Lower leg skin (tissue), 4 donors: Measurements from ENCODE around the gene WDR4. TPM values are rescaled to one million over a fixed set of nuclear protein-coding genes. Genes with fewer than 3 reads are reported as not detected.
A peak's percentile ranks its signal among the peaks of the same experiment; 100 is the strongest.

ENCODE experiments used
- DNase-seq, 2 donors: peaks; one replicate each; pipeline ENCODE4 v3.0.0-alpha.2; 2019; ENCODE audit warnings: low spot score in 2 of 2
- H3K4me3 ChIP-seq: fragments of 200-600 bp; sonication (generic); 2 replicates; pipeline ENCODE4 v1.5.1; 2017; ENCODE audit warnings: mild to moderate bottlenecking, low read depth; ENCODE audit not compliant: poor library complexity, severe bottlenecking
- POLR2A ChIP-seq, 2 donors: fragments of 450-650 bp; IDR thresholded peaks; one replicate each; pipeline ENCODE4 v1.6.1; 2016 to 2017; ENCODE audit warnings: antibody characterized with exemption in 2 of 2, mild to moderate bottlenecking in 1 of 2, moderate library complexity in 1 of 2
- WGBS, 2 donors: methylation state at CpG; one replicate each; pipeline ENCODE4 v1.1.5; 2018; 5-methylcytosine and 5-hydroxymethylcytosine counted together
- intact Hi-C: fragments of 100-400 bp; cut with DNase I; formaldehyde crosslinking; loops from one replicate; pipeline ENCODE4 v1.15.0; 2023; ENCODE audit warnings: low total_unique reads
- total RNA-seq, 4 donors: library from RNA; depleted of rRNA; stranded (reverse); fragments of >200 nt; gene quantifications; one replicate each; pipeline ENCODE4 v1.1.0, GENCODE V29; 2016
- TF ChIP-seq, protein P1 (sequence below), 3 donors: fragments of 450-650 bp; IDR thresholded peaks; one replicate each; pipeline ENCODE4 v1.5.1; 2016; ENCODE audit warnings: antibody characterized with exemption in 3 of 3, mild to moderate bottlenecking in 3 of 3, moderate library complexity in 2 of 3

Gene WDR4
- total RNA-seq, 4 donors from 2014 or later, result 10.3 to 17.4 (median 12.0) TPM

DNA sequence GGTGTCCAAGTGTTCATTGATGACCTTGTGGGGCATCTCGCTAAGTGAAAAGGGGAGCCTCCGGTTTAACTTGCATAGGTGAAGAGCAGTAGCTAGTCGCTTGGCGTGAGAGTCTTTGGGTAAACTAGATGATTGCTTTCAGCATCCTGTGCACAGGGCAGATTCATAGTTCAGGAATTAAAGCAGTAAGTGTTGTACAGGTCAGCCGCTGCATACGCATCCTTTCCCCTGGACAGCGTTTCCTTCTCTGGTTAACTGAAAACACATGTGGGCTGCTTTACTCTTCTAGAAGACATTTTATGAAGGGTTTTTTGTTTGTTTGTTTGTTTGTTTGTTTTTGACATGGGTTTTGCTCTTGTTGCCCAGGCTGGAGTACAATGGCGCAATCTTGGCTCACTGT is 25.9 kb upstream of the WDR4 start:
- WGBS, 2 donors, result 93 to 94% methylated on average over 8 of the region's 8 CpGs
- intact Hi-C loops, result no loop called here
- no peak overlapping the region for H3K4me3 ChIP-seq
- TF ChIP-seq, protein P1, sequence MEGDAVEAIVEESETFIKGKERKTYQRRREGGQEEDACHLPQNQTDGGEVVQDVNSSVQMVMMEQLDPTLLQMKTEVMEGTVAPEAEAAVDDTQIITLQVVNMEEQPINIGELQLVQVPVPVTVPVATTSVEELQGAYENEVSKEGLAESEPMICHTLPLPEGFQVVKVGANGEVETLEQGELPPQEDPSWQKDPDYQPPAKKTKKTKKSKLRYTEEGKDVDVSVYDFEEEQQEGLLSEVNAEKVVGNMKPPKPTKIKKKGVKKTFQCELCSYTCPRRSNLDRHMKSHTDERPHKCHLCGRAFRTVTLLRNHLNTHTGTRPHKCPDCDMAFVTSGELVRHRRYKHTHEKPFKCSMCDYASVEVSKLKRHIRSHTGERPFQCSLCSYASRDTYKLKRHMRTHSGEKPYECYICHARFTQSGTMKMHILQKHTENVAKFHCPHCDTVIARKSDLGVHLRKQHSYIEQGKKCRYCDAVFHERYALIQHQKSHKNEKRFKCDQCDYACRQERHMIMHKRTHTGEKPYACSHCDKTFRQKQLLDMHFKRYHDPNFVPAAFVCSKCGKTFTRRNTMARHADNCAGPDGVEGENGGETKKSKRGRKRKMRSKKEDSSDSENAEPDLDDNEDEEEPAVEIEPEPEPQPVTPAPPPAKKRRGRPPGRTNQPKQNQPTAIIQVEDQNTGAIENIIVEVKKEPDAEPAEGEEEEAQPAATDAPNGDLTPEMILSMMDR (IDR thresholded peaks at IDR 0.05), result no peak
- no peak for TF ChIP-seq POLR2A (IDR thresholded peaks at IDR 0.05)
- DNase-seq, result no peak

DNA sequence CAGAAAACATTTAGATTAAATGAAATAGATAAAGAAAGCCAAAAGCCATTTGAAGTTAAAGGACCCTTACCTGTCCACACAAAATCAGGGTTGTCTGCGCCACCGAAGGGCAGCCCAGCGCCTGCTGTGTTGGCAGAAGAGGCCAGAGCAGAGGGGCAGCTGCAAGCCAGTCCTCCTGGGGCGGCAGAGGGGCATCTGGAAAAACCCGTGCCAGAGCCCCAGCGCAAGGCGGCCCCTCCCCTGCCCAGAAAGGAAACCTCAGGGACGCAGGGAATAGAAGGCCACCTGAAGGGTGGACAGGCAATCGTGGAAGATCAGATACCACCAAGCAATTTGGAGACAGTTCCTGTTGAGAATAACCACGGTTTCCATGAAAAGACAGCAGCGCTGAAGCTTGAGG is 24.5 kb upstream of the WDR4 start:
- no peak for TF ChIP-seq POLR2A (IDR thresholded peaks at IDR 0.05)
- TF ChIP-seq, protein P1 (IDR thresholded peaks at IDR 0.05), result no peak
- DNase-seq, result no peak
- no peak overlapping the region for H3K4me3 ChIP-seq
- intact Hi-C loops, result no loop called here
- 94 to 98% methylated on average over 11 of the region's 11 CpGs for WGBS, 2 donors

DNA sequence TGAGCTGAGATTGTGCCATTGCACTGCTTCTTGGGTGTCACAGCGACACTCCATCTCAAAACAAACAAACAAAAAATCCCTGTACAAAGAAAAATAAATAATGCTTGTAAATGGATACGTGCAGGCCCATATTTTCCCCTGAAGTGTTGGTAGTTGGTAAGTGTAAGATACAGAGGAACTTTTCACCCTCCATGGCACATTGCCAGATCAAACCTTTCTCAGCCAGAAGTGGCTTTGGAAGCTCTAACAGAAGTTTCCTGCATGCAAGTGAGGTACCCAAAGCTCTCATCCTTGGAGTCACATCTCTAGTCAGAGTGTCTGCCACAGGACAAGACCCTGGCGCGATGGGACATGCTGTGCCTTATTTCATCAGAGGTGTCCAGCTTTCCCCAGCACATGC is 21.1 kb upstream of the WDR4 start:
- intact Hi-C loops, result no loop called here

DNA sequence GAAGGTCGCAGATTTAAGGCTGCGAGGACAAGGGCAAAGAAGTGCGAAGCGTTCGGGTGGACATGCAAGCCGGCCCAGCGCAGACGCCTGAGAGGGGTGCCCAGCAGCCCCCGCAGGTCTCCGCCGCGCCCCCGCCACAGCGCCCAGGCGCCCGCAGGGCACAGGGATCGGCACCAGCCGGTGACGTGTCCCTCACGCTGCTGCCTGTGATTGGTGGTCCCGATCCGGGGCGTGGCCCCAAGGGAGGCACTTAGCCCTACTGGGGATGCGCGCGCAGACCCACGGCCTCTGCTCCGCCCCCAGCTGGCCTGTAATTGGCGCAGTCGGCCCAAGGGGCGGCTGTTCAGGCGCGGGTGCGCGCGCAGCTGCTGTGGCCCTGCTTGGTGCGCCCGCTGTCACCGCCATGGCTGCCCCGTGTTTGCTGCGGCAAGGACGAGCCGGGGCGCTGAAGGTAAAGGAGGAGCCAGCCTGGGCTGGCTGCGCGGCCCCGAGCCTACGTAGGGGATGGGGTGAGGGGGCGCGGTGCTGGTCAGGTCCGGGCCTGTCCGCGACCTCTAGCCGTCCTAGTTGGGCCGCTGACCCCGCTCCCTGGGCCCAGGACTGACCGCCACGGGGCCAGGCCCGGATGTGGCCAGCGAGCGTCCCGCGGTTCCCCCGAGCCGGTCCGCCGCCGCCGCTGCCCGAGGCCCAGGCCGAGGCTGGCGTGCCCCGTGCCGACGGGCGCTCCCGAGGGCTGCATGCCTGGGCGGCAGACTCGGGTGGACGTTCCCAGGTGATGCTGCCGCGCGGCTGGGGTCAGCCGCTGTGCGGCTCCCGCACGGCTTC is 13.8 kb upstream of the WDR4 start, which contains the start of gene NDUFV3:
Gene NDUFV3, plus strand, starts transcription at position 379 of the 825 bp plus-strand sequence. Its CDS starts 25 bp downstream, at position 404.
- WGBS, 2 donors, result 0 to 1% methylated on average over 15 to 25 of the region's 87 CpGs
- peak in 1 of 2 donors; percentile 55 for TF ChIP-seq POLR2A (IDR thresholded peaks at IDR 0.05)
- TF ChIP-seq, protein P1 (IDR thresholded peaks at IDR 0.05), result no peak
- peak; percentile 99 to 100 for DNase-seq
- peak within 1 kb of the TSS; percentile 68 for H3K4me3 ChIP-seq
- intact Hi-C loops, result no loop called here

More for the DNA sequence above, 21.1 kb upstream of the WDR4 start:
- no peak overlapping the region for H3K4me3 ChIP-seq
- no peak for TF ChIP-seq POLR2A (IDR thresholded peaks at IDR 0.05)
- TF ChIP-seq, protein P1 (IDR thresholded peaks at IDR 0.05), result no peak
- no peak for DNase-seq
- 92 to 93% methylated on average over 4 of the region's 4 CpGs for WGBS, 2 donors

DNA sequence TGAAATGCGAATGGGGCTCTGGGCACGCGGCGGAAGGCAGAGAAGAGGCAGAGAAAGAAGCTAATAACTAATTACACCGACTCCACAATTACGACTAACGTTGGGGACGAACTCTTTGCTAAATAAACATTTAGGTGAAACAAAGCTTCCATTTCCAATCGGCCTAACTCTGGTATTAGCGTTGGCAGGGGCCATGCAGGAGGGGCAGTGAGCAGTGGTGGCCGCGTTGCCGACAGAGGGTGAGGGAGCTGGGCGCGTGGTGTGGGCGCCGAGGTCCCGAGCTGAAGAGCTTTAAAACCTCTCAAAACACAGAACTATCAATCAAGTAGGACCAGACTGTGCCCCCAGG is 13.2 kb upstream of the WDR4 start:
- intact Hi-C loops, result no loop called here
- H3K4me3 ChIP-seq, result peak overlapping the region; percentile 56
- no peak for TF ChIP-seq POLR2A (IDR thresholded peaks at IDR 0.05)
- DNase-seq, result no peak
- 10 to 12% methylated on average over 18 of the region's 18 CpGs for WGBS, 2 donors

DNA sequence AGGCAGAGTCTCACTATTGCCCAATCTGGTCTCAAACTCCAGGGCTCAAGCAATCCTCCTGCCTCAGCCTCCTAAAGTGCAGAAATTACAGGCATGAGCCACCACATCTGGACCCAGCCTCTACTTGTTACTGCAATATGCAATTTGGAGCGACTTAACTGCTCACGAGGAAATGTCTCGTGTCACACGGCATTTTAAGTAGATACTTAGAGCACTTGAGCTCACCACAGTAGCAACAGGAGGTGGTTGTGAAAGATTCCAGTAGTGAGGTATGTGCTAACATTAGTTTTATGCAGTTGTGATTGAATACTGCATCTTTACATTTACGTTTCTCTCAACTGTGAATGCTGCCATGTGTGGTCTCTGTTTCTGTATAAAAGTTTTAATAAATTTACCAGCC is 8.0 kb upstream of the WDR4 start:
- TF ChIP-seq, protein P1 (IDR thresholded peaks at IDR 0.05), result no peak
- no peak for TF ChIP-seq POLR2A (IDR thresholded peaks at IDR 0.05)
- intact Hi-C loops, result no loop called here
- DNase-seq, result no peak
- no peak overlapping the region for H3K4me3 ChIP-seq
- WGBS, 2 donors, result 93 to 95% methylated on average over 5 of the region's 5 CpGs
